NK-92 treated with Interleukin-12 subunit alpha and Interleukin-12 subunit beta, amount 100 ng/mL, for 24 hours (cell line): ENCODE data around the gene PLCG2.
A peak's percentile ranks its signal among the peaks of the same experiment; 100 is the strongest.
"Not testable (repeated sequence)": the region's sequence is repeated elsewhere in the genome, so short reads cannot be mapped to it uniquely, and the experiment has no call there.

Experiments used
- DNase-seq: peaks from one replicate; lab custom pipeline; 2025; lab: John Stamatoyannopoulos, UW

The PLCG2 gene

GRCh38 chr16:81778861-81779535 is at the start of gene PLCG2:
TSS of gene PLCG2 (plus strand) at chr16:81779291. CDS start at chr16:81785990, 6,699 bp downstream.
- peak; percentile 55 for DNase-seq

GRCh38 chr16:81729451-81729850 is 49.6 kb upstream of the PLCG2 start:
- no peak for DNase-seq

DNA sequence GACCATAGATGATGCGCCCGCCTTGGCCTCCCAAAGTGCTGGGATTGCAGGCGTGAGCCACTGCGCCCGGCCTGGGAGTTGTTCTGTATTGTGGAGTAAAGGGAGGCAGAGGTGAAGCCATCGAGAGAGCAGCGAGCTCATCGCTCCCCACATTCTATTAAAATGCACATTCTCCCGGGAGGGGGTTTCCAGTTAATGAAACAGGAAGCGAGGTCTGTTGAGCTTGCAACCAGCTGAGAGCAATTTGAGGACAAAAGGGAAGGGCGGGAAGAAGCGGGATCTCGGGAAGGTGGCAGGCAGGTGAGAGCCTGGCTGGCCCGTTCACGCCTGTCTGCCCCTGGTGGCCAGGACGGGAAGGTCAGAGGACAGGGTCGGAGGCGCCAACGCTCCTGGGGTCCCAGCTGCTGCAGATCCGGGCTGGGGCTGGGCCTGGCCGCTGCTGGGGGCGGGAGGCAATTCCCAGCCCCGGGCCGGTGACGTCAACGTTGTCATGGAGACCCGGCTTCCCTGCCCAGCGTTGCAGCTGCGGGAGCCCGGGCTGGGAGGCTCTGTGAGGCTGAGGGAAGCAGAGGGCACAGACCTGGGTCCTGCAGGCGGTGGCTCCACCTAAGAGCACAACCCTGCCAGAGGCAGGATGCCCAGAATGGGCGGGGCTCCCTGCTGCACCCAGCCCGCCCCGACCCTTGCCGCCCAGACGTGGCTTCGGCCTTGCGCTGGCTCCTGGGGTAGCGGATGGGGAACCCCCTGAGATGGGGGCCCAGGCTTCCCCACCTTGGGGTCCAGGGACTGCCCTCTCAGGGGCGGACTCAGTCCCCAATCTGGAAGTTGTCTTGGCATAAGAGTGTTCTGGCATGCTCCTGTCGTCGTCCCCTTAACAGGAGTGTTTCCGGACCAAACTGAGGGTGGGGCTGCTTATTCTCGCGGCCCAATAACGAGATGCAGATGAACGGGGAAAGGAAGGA is 48.7 kb upstream of the PLCG2 start:
- no peak for DNase-seq

DNA sequence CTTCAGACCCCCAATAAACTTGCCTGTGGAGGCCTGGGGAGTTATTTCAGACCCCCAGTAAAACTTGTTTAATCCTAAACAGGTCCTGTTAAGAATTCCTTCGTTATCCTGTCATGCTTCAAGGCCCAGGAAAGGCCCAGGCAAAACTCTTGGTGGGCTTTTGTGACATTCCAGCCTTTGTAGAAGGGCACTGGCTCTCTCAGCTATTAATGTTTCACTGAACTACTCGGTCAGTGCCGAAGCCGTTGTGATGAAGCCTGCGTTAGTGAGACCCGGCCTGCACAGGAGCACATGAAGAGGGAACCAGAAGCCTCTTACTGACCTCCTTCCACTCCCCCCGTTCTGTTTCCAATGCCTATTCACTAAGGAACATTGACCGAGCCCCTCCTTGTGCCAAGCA is 47.4 kb upstream of the PLCG2 start:
- DNase-seq, result no peak

- DNase-seq, result no peak
These were observed 46.4 kb upstream of the PLCG2 start for GRCh38 chr16:81732699-81733098.

- DNase-seq, result no peak
These were observed 45.8 kb upstream of the PLCG2 start for GRCh38 chr16:81733295-81733694.

GRCh38 chr16:81734632-81735434 is 44.3 kb upstream of the PLCG2 start:
- DNase-seq, result no peak

DNA sequence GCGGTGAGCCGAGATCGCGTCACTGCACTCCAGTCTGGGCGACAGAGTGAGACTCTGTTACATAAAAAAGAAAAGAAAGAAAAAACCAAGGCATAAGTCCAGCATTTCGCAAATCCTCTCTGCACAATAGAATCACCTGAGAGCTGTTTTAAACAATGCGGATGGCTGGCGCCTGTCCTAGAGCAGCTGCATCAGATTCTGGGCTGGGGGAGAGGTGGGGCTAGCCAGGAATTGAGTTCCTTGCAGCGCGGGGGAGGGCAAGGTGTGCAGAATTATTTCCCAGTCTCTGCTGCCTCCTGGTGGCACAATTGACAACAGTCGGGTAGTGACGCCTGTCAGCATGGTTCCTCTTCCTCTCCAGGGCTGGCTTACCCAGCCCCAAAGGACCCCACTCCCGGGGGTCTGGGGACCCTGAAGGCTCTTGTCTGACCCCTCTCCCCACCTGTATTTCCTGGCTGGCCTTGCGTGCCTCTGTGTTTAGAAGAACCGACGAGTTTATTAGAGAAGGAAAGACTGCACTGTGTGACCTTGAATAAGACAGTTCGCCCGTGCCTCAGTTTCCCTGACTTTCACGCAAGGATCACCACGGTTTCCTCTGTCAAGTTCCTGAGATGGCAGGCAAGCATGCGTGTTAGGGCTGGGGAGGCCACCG is 41.1 kb upstream of the PLCG2 start:
- peak; percentile 48 for DNase-seq

- no peak for DNase-seq
These were observed 40.2 kb upstream of the PLCG2 start for GRCh38 chr16:81738783-81739496.

DNA sequence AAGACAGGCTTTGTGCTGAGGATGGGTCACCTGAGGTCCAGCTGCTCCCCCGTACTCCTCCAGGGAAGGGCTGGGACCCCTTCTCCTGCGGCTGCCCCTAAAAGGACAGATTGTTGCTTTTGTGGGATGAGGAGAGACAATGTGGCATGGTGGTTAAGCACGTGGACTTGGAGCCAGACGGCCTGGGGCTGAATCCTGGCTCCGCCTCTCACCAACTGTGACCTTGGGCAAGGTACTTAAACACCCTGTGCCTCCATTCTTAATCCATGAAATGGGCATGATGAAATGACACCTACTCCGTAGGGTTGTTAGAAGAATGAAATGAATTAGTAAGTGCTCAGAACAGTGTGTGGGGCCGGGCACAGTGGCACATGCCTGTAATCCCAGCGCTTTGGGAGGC is 39.6 kb upstream of the PLCG2 start:
- DNase-seq, result no peak

- no peak for DNase-seq
These were observed 38.9 kb upstream of the PLCG2 start for GRCh38 chr16:81740169-81740568.

DNA sequence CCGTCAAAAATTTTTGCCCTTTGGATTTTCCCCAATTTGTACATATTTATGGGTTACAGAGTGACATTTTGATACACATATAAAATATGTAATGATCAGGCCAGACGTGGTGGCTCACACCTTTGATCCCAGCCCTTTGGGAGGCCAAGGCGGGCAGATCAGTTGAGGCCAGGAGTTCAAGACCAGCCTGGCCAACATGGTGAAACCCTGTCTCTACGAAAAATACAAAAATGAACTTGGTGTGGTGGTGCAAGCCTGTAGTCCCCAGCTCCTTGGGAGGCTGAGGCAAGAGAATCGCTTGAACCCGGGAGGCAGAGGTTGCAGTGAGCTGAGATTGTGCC is 37.7 kb upstream of the PLCG2 start:
- not testable (repeated sequence) for DNase-seq

DNA sequence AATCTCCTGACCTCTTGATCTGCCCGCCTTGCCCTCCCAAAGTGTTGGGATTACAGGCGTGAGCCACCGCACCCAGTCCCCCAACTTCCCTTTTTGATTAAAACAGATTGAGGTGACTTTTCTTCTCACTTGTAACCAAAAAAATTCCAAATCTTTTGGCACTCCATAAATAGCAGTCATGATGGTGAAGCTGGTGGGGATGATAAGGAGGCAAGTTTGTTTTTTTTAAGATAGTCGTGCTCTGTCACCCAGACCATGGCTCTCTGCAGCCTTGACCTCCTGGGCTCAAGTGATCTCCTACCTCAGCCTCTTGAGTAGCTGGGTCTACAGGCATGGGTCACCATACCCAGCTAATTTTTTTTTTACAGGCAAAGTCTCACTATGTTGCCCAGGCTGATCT is 34.7 kb upstream of the PLCG2 start:
- no peak for DNase-seq

- no peak for DNase-seq
These were observed 34.2 kb upstream of the PLCG2 start for GRCh38 chr16:81744911-81745310.

DNA sequence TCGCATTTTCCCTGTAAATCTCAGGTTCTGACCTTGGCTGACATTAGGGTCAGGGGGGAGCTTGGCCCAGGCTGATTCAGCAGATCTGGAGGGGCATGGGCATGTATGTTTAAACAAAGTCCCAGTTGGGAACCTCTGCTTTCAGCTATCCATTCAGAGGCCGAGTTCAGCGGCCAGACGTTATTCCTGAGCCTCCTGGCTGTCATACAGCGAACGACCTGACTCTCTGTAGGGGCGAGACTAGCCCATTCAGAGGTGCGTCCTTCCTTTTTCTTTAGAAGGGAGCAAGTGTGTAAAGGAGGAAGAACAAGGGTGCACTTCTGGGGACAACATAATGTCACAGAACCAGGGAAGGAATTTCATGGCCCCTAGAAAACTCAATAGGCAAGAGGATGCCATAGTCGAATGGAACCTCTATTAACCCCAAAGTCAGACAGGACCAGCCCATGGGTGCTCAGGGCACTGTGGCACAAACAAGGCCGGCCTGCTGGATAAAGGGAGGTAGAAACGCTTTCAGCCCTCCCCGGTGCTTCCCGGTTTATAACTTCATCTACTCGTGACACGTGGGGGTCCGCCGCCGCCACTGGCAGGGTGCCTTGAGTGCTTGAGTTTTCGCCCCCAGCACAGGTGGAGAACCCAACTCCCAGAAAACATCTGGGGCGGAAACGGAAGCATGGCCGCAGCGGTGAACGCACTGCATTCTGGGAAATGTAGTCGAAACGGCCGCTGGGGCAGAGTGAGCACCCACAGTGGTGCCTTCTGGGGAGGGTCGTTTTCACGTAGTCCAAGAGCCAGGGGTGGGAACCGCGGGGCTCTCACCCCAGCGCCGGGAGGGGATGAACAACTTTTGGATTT is 33.2 kb upstream of the PLCG2 start:
- DNase-seq, result peak; percentile 60

GRCh38 chr16:81746566-81746965 is 32.5 kb upstream of the PLCG2 start:
- DNase-seq, result no peak

GRCh38 chr16:81748476-81749198 is 30.5 kb upstream of the PLCG2 start:
- DNase-seq, result no peak

GRCh38 chr16:81752225-81752875 is 26.7 kb upstream of the PLCG2 start:
- no peak for DNase-seq

GRCh38 chr16:81752876-81753227 is 26.2 kb upstream of the PLCG2 start:
- DNase-seq, result no peak
